Neutrophil (primary cell): ENCODE data around the gene KDM2B.
"Not testable (repeated sequence)": the region's sequence is repeated elsewhere in the genome, so short reads cannot be mapped to it uniquely, and the experiment has no call there.

ENCODE experiments used
- H3K27ac ChIP-seq: fragments of 200-600 bp; sonication (generic); 2 replicates; pipeline ENCODE4 v1.5.1; 2016; ENCODE audit warnings: mild to moderate bottlenecking, moderate library complexity
- H3K27me3 ChIP-seq: fragments of 200-600 bp; sonication (generic); 2 replicates; pipeline ENCODE4 v1.6.0; 2016; ENCODE audit warnings: mild to moderate bottlenecking
- H3K36me3 ChIP-seq: fragments of 200-600 bp; sonication (generic); 2 replicates; pipeline ENCODE4 v1.5.1; 2017
- H3K4me1 ChIP-seq, 2 experiments: fragments of 200-600 bp in 1 of 2; sonication (generic) in 1 of 2; 1 replicate in 1 of 2; 2 replicates in 1 of 2; pipeline versions ENCODE4 v1.5.1 to v1.6.1; 2013 to 2016; ENCODE audit warnings: low read depth in 1 of 2, low read length in 1 of 2, mild to moderate bottlenecking in 1 of 2, moderate library complexity in 1 of 2; ENCODE audit not compliant: control insufficient read depth in 1 of 2, insufficient read depth in 1 of 2
- H3K4me3 ChIP-seq, 2 experiments: fragments of 200-600 bp in 1 of 2; sonication (generic) in 1 of 2; 1 replicate in 1 of 2; 2 replicates in 1 of 2; pipeline ENCODE4 v1.5.1; 2013 to 2016; ENCODE audit warnings: low read depth in 1 of 2, low read length in 1 of 2, mild to moderate bottlenecking in 1 of 2, moderate library complexity in 1 of 2
- H3K9me3 ChIP-seq: fragments of 200-600 bp; sonication (generic); 2 replicates; pipeline ENCODE4 v1.5.1; 2016
- TF ChIP-seq, protein P1 (sequence below): fragments of 200-600 bp; sonication (generic); IDR thresholded peaks from 2 replicates; pipeline ENCODE4 v1.5.1; 2016; ENCODE audit warnings: antibody characterized with exemption

KDM2B gene

DNA sequence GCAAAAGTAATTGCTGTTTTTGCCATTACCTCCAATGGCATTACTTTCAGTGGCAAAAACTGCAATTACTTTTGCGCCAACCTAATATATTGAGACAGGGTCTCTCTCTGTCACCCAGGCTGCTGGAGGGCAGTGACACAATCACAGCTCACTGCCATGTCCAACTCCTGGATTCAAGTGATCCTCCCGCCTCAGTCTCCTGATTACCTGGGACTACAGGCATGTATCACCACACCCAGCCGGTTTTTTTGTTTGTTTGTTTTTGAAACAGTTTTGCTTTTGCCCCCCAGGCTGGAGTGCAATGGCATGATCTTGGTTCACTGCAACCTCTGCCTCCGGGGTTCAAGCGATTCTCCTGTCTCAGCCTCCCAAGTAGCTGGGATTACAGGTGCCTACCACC lies 15.7 kb upstream of the KDM2B start:
- H3K27ac ChIP-seq, result no peak overlapping the region
- TF ChIP-seq, protein P1, sequence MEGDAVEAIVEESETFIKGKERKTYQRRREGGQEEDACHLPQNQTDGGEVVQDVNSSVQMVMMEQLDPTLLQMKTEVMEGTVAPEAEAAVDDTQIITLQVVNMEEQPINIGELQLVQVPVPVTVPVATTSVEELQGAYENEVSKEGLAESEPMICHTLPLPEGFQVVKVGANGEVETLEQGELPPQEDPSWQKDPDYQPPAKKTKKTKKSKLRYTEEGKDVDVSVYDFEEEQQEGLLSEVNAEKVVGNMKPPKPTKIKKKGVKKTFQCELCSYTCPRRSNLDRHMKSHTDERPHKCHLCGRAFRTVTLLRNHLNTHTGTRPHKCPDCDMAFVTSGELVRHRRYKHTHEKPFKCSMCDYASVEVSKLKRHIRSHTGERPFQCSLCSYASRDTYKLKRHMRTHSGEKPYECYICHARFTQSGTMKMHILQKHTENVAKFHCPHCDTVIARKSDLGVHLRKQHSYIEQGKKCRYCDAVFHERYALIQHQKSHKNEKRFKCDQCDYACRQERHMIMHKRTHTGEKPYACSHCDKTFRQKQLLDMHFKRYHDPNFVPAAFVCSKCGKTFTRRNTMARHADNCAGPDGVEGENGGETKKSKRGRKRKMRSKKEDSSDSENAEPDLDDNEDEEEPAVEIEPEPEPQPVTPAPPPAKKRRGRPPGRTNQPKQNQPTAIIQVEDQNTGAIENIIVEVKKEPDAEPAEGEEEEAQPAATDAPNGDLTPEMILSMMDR, result no peak
- H3K9me3 ChIP-seq, result no peaks in the 10 kb centered on the region
- H3K4me1 ChIP-seq, result no peaks in the 10 kb centered on the region
- no peak overlapping the region for H3K4me3 ChIP-seq
- no peaks in the 10 kb centered on the region for H3K36me3 ChIP-seq
- no peaks in the 10 kb centered on the region for H3K27me3 ChIP-seq

DNA sequence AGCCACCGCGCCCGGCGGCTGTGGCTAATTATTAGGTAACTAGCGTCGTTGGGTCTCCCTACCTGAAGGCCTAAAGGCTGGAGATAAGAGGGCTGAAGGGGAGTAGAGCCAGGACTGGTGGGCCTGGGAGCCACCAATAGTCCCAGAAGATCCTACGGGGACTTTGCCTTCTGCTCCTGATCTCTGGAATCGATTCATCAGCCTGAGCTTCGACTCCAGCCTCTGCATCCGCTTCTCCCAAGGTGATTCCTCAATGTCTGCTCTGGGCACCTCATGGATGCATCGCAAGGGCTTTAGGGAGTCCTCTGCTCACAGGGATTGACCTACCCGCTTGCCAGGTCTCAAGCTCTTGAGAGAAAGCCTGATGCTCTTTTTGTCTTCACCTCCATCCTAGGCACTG lies 14.7 kb upstream of the KDM2B start:
- Histone ChIP-seq H3K36me3 (no peaks in the 10 kb centered on the region), H3K9me3 (no peaks in the 10 kb centered on the region), H3K4me3 (no peak overlapping the region), H3K4me1 (peaks cover 0 to under 1% of the 10 kb centered on the region in 2 experiments), H3K27ac (no peak overlapping the region), H3K27me3 (no peaks in the 10 kb centered on the region)
- TF ChIP-seq, protein P1, result no peak

DNA sequence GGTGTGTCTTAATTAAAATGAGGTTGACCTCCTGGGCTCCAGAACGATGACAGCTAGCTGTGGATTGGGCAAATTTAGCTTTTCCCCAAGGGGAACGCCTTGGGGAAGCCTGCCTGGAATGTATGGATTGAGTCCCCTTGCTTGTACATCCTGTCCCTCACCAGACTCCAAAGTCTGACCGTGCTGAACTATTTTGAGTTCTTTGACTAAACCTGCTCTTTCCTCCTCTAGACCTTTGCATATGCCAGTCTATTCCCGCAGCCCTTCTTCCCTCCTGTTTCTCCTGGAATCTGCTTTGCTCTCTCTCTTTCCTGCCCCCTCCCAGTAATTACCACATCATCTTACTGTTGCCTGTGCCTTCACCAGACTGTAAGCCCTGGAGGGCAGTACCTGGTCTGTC lies 11.5 kb upstream of the KDM2B start:
- H3K9me3 ChIP-seq, result no peaks in the 10 kb centered on the region
- H3K4me3 ChIP-seq, result no peak overlapping the region
- H3K4me1 ChIP-seq, result peaks cover 6 to 10% of the 10 kb centered on the region in 2 experiments
- H3K27me3 ChIP-seq, result no peaks in the 10 kb centered on the region
- no peaks in the 10 kb centered on the region for H3K36me3 ChIP-seq
- TF ChIP-seq, protein P1, result no peak
- H3K27ac ChIP-seq, result no peak overlapping the region

DNA sequence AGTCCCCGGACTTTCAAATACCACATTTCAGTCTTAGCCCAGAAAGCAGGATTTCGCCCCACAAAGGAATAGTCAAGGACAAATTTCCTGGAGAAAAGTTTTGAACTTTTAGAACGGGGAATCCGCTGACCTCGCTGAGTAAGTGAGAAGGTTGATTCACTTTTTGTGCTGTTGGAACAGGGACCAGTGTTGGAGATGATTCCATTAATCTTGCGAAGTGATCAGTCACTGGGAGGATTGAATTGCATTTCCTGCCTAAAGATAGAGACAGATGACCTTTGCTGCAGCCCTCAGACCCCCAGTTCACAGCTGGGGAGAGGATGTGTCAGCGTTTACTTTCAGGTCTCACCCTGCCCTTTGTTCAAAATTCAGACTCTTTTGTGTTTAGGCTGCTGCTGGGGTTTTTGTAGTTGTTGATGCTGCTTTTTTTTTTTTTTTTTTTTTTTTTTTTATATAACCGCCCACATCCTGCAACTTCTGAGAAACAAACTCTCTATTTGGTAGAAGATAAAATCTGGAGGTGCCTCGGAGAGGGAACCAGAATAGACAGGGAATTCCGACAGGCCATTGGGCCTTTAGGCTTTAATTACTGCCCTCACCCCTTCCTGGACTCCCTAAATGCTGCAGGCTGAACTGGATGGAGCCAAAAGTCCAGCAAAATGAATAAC lies 9.8 kb upstream of the KDM2B start:
- H3K27ac ChIP-seq, result no peak overlapping the region
- H3K4me3 ChIP-seq, result peak overlapping the region in 1 of 2 experiments; percentile 52
- H3K36me3 ChIP-seq, result no peaks in the 10 kb centered on the region
- H3K9me3 ChIP-seq, result no peaks in the 10 kb centered on the region
- no peaks in the 10 kb centered on the region for H3K27me3 ChIP-seq
- H3K4me1 ChIP-seq, result peaks cover 6 to 10% of the 10 kb centered on the region in 2 experiments
- TF ChIP-seq, protein P1, result no peak

DNA sequence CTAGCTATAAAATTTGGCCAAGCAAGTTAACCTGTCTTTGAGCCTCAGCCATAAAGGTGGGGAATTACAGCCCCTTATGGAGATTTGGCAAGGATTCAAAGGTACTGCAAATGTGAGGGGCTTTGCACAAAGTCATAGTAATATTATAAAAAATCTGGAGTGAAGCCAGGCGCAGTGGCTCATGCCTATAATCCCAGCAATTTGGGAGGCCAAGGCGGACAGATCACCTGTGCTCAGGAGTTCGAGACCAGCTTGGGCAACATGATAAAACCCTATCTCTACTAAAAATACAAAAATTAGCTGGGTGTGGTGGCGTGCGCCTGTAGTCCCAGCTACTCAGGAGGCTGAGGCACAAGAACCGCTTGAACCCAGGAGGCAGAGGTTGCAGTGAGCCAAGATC lies 4.1 kb upstream of the KDM2B start:
- H3K9me3 ChIP-seq, H3K36me3 ChIP-seq, H3K27ac ChIP-seq, H3K4me3 ChIP-seq: not testable (repeated sequence)
- Histone ChIP-seq H3K4me1 (peaks cover 20 to 22% of the 10 kb centered on the region in 2 experiments), H3K27me3 (peaks cover 35% of the 10 kb centered on the region)

DNA sequence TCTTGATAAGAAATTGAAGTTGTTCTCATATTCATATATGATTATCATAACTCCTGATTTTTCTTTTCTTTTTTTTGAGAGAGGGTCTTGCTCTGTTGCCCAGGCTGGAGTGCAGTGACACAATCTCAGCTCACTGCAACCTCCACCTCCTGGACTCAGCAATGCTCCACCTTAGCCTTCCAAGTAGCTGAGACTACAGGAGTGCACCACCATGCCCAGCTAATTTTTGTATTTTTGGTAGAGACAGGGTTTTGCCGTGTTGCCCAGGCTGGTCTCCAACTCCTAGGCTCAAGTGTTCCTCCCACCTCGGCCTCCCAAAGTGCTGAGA lies 2.5 kb upstream of the KDM2B start:
- not testable (repeated sequence) for H3K4me3 ChIP-seq, H3K27ac ChIP-seq, H3K9me3 ChIP-seq, H3K36me3 ChIP-seq
- H3K27me3 ChIP-seq, result peaks cover 48% of the 10 kb centered on the region
- peaks cover 25 to 33% of the 10 kb centered on the region in 2 experiments for H3K4me1 ChIP-seq
